PC-9 (cell line): ENCODE measurements around the gene SH3GL3.

ENCODE experiments used
- CTCF ChIP-seq: fragments of 200-600 bp; sonication (generic); conservative IDR thresholded peaks from 2 replicates; pipeline ENCODE4 v1.6.1; 2017; ENCODE audit warnings: mixed run types, antibody characterized with exemption, mild to moderate bottlenecking, moderate library complexity
- EZH2 ChIP-seq: fragments of 200-600 bp; sonication (generic); IDR thresholded peaks from 2 replicates; pipeline ENCODE4 v1.8.0; 2017; ENCODE audit warnings: antibody characterized with exemption, low read depth

GRCh38 chr15:83595191-83595590 lies 148.1 kb downstream of the SH3GL3 start:
- TF ChIP-seq CTCF = no peak
- no peak for TF ChIP-seq EZH2
